Stimulated activated CD8-positive, alpha-beta memory T cell treated with anti-CD3 and anti-CD28 coated beads, Interleukin-4, amount 100 ng/mL, for 24 hours (primary cell): Measurements from ENCODE around the gene MCMBP.
"Not testable (repeated sequence)": the region's sequence is repeated elsewhere in the genome, so short reads cannot be mapped to it uniquely, and the experiment has no call there.

Experiments
- DNase-seq: peaks from one replicate; pipeline ENCODE4 v3.0.0-alpha.2; 2020; ENCODE audit warnings: low read depth

The MCMBP gene, protein sequence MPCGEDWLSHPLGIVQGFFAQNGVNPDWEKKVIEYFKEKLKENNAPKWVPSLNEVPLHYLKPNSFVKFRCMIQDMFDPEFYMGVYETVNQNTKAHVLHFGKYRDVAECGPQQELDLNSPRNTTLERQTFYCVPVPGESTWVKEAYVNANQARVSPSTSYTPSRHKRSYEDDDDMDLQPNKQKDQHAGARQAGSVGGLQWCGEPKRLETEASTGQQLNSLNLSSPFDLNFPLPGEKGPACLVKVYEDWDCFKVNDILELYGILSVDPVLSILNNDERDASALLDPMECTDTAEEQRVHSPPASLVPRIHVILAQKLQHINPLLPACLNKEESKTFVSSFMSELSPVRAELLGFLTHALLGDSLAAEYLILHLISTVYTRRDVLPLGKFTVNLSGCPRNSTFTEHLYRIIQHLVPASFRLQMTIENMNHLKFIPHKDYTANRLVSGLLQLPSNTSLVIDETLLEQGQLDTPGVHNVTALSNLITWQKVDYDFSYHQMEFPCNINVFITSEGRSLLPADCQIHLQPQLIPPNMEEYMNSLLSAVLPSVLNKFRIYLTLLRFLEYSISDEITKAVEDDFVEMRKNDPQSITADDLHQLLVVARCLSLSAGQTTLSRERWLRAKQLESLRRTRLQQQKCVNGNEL

DNA sequence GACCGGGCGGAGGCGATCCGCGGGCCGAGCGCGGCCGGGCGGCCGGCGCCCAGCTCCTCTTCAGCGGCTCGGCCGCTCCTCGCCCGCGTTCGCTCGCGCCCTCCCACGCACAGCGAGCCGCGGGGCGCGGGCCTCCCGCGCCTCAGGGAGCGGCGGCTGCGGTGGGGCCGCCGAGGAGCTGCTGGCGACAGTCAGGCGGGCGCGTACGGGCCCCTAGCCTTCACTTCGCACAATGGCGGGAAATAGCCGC, at the start of gene MCMBP:
Gene MCMBP (minus strand): TSS at position 234 of the 250 bp plus-strand sequence. CDS start 259 bp downstream, outside the sequence.
- DNase-seq, result no peak

DNA sequence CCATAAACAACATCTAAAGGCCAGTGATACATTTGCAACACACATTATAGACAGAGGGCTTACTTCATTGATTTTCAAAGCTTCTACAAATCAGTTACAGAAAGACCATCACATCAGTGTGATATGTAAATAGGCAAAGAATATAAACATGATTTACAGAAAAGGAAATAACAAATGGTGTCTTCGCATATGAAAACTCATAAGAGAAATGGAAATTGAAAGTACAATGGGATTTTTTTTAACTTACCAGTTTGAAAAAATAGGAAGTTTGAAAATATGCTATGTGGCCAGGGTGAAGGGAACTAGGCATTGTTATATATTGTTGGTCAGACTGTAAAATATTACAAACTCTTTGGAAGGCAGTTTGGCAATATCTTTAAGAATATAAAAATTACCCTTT, 47.2 kb upstream of the MCMBP start:
- no peak for DNase-seq

DNA sequence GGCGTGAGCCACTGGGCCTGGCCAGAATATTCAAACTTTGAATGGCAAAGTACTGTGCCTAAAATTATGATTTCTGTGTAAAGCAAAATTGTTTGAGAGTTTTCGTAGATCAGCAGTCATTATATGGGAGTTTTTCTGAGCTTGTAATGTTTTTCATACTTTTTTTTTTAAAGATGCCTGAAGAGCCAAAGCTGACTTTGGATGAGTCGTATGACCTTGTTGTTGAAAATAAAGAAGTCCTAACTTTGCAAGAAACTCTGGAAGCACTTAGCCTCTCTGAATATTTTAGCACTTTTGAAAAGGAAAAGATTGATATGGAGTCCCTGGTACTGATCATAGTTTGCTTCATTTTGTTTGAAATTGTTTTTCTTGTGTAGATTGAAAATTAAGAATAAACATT, 46.6 kb upstream of the MCMBP start:
- DNase-seq, result no peak

DNA sequence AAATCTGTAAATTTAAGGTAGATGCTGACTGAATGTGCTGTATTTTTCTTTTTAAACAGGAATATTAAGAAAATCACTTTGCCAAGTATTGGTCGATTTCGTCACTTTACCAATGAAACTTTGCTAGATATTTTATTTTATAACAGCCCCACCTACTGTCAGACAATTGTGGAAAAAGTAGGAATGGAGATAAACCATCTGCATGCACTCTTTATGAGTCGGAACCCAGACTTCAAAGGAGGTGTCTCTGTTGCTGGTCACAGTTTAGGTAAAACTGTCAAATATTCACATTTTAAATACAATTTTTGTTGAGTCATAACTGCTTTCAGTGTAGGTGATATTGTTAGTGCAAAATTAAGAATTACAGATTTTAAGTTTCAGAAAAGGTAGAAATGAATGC, 45.1 kb upstream of the MCMBP start:
- DNase-seq, result no peak

DNA sequence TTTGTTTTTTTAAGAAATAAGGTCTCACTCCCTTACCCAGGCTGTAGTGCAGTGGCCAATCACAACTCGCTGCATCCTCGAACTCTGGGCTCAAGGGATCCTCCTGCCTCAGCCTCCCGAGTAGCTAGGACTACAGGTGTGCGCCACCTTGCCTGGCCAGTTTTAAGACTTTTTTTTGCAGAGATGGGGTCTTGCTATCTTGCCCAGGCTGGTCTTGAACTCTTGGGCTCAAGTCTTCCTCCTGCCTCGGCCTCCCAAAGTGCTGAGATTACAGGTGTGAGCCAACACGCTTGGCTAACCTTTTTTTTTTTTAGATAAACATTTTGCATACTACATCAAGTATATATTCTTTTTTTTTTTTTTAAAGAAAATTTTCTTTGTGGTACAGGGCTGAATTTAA, 38.0 kb upstream of the MCMBP start:
- DNase-seq, result no peak

DNA sequence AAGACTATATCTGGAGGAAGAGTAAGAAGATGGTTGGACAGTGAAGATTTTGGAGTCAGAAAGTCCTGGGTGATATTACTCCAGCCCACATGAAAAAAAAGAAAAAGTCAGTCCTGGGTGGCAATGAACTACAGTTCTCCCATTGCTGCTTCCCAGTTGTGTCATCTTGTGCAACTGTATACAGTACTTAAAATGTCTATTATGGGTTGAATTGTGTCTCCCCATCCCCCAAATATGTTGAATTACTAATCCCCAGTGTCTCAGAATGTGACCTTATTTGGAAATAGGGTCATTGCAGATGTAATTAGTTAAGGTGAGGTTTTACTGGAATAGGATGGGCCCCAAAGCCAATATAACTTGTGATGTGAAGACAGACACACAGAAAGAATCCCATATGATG, 35.5 kb upstream of the MCMBP start:
- no peak for DNase-seq

DNA sequence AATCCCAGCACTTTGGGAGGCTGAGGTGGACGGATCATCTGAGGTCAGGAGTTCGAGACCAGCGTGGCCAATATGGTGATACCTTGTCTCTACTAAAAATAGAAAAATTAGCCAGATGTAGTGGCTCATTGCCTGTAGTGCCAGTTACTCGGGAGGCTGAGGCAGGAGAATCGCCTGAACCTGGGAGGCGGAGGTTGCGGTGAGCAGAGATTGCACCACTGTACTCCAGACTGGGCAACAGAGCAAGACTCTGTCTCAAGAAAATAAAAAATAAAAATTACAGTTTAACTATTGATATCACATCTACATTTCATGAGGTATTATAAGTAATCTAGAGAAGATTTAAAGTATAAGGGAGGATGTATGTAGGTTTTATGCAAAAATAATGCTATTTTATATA, 35.1 kb upstream of the MCMBP start:
- DNase-seq, result not testable (repeated sequence)

DNA sequence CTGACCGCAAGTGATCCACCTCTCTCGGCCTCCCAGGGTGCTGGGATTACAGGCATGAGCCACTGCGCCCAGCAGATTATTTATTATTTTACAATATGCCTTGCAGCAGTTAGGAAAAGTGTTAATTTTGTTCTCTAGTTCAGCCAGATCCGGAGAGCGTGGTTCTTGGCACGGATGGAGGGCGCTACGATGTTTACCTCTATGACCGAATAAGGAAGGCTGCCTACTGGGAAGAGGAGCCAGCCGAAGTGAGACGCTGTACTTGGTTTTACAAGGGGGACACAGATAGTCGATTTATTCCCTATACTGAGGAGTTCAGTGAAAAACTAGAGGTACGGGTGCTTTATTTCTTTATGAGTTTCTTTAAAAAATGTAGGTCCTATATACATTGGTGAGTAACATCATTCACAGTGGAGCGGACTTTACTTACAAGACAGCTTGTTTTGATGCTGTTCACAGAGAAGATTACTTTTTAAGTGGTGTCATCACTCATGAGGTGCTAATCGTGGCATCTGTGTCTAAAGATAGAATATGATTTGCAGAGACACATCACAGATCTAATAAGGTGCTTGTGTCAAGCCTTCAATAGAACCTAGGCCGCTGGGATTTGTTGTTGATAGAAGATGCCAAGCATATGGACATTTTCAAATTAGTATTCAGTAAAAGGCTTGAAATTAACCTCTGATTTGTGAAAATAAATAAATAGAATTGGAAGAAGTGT, 31.5 kb upstream of the MCMBP start:
- DNase-seq, result no peak

DNA sequence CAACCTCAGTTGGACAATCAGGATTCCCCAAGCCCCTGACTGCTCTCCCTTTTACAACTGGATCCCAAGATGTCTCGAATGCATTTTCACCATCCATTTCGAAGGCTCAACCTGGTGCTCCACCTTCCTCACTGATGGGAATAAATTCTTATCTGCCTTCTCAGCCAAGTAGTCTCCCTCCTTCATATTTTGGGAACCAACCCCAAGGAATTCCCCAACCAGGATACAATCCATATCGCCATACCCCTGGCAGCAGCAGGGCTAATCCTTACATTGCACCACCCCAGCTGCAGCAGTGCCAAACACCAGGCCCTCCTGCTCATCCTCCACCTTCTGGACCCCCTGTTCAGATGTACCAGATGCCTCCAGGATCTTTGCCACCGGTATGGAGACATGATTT, 25.9 kb upstream of the MCMBP start:
- DNase-seq, result no peak

DNA sequence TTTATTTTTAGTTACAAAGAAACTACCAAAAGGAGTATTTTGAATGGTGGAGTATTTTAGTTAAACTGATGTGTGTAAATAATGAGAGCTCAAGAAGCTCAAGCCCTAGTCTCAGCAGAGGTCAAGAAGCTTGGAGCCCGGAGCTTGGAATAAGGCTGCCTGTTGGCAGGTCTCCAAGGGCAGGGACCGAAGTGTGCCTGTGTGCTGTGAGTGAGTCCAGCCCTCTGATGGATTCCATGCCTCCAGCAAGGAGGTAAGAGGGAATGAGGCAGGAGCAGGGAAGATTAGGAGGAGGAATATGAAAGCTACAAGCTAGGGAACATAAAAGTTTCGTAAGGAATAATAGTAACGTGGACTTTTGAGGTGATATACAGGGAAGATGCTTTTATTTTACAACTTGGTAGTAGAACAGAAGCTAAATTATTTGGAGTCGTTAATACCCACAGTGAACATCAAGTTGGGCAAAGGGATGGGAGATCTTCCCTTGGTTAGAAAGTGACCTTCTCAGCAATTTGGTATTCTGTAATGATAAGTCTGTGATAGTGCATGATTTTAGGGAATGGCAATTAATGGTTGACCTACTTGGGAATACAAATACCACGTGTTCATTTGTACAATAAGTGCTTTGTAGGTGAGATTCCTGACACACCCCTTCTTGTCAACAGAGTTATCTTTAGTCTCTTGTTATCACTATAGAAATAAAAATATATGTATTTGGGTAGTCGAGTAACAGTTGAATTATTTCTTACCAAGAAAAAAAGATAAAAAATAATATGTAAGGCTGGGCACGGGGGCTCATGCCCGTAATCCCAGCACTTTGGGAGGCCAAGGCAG, 24.5 kb upstream of the MCMBP start:
- no peak for DNase-seq

DNA sequence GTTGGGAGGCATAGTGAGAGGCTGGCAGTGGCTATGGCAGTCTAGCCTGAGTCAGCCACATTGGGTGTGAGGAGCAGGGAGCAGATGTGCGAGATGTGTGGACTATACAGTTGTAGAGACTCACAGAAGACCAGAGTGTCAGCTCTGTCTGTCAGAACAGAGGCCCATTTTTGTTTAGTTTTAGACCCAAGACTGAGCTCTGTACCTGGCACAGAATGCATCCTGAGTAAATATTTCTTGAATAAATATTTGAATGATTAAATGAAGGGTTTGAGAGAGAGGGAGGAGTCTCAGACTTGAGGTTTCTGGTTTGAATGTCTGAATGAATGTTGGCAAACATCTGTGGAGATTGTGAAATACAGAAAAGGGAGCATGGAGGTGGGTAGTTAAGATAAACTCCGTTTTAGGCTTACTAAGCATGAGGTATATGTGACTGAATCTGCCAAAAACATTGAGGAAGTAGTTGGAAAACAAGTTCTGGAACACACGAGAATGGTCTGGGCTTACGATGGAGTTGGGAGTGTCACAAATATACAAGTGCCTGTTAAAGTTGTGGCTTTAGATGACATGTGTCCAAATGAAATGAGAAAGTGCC, 23.5 kb upstream of the MCMBP start:
- no peak for DNase-seq

DNA sequence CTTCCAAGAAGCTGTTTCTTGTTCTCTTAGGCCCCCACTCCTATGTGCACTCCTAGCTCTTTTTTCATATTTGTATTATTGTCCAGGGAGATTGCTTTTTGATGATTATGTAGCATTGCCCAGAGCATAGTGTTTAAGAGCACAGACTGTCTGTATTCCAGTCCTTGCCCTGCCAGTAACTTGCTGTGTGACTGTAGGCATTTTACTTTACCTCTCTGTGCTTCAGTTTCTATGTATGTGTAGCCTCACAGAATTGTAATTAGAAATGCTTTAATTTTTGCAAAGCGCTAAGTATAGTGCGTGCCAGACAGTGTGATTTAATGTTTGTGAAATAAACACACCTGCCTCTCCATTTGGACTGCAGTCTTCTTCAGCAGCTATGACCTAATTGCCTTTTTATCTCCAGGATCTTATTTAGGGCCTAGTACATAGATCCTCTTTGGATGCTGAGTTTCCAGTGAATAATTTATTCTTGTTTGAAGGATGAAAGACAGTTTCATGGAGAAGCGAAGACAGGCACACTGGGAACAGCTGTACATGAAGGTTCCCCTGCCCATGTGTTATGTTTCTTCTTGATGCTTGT, 21.3 kb upstream of the MCMBP start:
- DNase-seq, result no peak

DNA sequence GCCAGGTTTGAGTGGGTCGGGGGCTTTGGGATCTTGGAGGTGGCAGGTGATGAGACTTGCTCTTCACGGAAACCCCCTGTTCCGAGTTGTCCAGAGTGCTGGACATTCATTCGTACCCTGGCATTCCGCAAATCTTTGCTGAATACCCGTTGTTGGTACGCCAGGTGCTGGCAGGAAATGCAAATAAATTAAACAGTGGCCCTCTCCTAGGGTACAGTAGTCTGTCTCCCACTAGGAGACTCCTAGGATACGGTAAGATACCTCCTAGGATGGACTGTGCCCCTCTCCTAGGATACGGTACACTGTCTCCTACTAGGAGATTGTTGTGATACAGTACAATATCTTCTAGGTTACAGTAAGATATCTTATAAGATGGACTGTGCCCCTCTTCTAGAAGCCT, 20.4 kb upstream of the MCMBP start:
- no peak for DNase-seq

DNA sequence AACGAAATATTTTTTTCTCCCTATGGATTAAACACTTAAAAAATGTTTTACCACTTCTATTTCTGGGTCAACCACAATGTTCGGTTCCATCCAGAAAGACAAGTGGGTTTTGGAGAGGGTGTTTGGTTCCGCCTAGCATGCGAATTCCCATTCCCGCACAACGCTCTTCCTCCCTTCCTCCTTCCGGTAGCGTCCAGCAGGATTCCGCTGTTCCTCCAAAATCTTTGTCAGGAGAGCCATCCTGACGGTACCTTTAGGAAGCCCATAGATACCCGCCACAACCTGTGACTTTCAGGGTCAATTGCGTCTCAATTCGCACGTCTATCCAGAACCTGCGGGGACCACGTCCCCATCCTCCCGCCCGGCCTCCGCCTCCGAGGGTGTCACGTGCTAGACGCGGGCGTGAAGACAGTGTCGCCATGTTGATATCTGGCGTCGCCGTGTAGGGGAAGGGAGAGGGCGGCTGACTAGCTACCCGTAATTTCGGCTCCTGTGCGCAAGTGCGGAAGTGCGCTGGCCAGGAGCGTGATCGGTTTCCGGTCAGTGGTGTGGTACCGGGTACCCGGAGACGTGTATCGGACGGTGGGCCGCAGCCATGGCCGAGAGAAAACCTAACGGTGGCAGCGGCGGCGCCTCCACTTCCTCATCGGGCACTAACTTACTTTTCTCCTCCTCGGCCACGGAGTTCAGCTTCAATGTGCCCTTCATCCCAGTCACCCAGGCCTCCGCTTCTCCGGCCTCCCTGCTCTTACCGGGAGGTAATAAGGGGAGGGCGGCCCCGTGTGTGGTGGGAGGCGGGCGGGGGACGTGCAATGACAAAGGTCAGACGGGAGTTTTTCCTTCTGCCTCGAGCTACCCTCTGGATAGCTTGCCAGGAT, 19.8 kb upstream of the MCMBP start, which contains the start of gene SEC23IP:
Gene SEC23IP (plus strand): TSS at position 543 of the 878 bp plus-strand sequence. CDS start 53 bp downstream, at position 596.
- DNase-seq, result peak; percentile 91

DNA sequence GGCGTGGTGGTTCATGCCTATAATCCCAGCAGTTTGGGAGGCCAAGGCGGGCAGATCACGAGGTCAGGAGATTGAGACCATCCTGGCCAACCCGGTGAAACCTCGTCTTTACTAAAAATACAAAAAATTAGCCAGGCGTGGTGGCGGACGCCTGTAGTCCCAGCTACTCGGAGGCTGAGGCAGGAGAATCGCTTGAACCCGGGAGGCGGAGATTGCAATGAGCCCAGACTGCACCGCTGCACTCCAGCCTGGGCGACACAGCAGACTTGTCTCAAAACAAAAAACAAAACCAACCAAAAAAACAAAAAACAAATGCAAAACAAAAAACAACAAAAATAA, 19.2 kb upstream of the MCMBP start:
- not testable (repeated sequence) for DNase-seq

DNA sequence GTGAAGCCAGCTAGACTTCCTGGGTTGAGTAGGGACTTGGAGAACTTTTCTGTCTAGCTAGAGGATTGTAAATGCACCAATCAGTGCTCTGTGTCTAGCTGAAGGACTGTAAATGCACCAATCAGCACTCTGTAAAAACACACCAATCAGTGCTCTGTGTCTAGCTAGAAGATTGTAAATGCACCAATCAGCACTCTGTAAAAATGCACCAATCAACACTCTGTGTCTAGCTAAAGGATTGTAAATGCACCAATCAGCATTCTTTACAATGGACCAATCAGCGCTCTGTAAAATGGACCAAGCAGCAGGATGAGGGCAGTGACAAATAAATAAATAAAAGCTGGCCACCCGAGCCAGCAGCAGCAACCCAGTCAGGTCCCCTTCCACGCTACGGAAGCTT, 17.7 kb upstream of the MCMBP start:
- not testable (repeated sequence) for DNase-seq

DNA sequence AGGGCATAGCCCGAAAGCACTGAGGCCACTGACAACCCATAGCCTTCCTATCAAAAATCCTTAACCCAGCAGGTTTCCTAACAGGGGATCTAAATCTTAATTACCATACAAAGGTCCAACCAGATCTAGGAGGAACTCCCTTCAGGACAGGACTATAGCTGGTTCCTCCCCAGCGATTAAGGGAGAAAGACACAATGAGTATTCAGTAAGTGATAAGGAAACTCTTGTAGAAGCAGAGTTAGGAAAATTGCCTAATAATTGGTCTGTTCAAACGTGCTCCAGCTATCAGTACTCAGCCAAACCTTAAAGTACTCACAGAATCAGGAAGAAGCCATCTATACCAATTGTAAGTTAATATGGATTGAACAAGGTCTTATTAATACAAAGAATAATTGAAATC, 16.6 kb upstream of the MCMBP start:
- DNase-seq, result not testable (repeated sequence)

DNA sequence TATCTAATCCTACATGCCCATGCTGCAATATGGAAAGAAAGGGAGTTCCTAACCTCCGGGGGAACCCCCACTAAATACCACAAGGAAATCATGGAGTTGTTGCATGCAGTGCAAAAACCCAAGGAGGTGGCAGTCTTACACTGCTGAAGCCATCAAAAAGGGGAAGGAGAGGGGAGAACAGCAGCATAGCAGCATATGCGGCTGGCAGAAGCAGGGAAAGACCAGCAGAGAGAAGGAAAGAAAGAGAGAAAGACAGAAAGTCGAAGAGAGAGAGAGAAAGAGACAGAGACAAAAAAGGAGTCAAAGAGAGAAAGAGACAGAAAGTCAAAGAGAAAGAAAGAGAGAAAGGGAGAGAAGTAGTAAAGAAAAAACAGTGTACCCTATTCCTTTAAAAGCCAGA, 16.1 kb upstream of the MCMBP start:
- DNase-seq, result not testable (repeated sequence)

DNA sequence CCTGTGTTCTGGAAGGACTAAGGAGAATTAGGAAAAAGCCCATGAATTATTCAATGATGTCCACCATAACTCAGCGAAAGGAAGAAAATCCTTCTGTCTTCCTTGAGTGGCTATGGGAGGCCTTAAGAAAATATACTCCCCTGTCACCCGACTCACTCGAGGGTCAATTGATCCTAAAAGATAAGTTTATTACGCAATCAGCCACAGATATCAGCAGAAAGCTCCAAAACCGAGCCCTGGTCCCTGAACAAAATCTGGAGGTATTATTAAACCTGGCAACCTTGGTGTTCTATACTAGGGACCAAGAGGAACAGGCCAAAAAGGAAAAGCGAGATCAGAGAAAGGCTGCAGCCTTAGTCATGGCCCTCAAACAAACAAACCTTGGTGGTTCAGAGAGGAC, 13.4 kb upstream of the MCMBP start:
- DNase-seq, result not testable (repeated sequence)

DNA sequence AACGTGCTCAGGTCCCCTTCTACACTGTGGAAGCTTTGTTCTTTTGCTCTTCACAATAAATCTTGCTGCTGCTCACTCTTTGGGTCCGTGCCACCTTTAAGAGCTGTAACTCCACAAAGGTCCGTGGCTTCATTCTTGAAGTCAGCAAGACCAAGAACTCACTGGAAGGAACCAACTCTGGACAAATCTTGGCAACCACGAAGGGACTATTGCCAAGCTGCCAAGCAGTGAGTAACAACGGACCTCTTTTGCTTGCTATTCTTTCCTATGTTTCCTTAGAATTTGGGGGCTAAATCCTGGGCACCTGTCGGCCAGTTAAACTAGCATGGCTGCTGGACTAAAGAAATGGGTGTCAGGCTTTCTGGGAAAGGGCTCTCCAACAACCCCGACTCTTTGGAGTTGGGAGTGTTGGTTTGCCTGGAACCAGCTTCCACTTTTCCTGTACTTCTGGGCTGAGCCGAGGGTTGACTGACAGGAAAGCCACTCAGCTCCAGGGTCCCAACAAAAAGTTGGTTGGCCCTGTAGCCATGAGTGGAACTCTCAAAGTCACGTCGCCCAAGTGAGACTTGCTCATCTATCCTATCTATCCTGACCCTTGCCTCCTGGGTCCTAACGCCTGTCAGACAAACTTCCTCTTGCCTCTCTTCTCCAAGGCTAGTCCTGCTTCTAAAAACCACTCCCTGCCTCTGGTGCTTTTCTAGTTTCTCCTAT, 11.4 kb upstream of the MCMBP start:
- not testable (repeated sequence) for DNase-seq
